CD4-positive, alpha-beta T cell treated with Interleukin-4 for 1 hour (primary cell): ENCODE measurements around the gene TSPAN18.

ENCODE experiments used
- DNase-seq, 2 donors: peaks; one replicate each; pipeline ENCODE4 v3.0.0-alpha.2; 2020 to 2022

The TSPAN18 gene

GRCh38 chr11:44829838-44830237 is 103.1 kb downstream of the TSPAN18 start:
- DNase-seq = no peak

- DNase-seq = no peak
Measured at GRCh38 chr11:44831605-44832394, 105.0 kb downstream of the TSPAN18 start.

- no peak for DNase-seq
Measured at GRCh38 chr11:44832452-44832851, 105.7 kb downstream of the TSPAN18 start.

GRCh38 chr11:44833221-44833876 is 106.6 kb downstream of the TSPAN18 start:
- DNase-seq = no peak

- no peak for DNase-seq
Measured at GRCh38 chr11:44833877-44834452, 107.2 kb downstream of the TSPAN18 start.

GRCh38 chr11:44834846-44835245 is 108.1 kb downstream of the TSPAN18 start:
- DNase-seq = no peak

GRCh38 chr11:44835296-44835695 is 108.5 kb downstream of the TSPAN18 start:
- no peak for DNase-seq

- no peak for DNase-seq
Measured at GRCh38 chr11:44835938-44836337, 109.2 kb downstream of the TSPAN18 start.

GRCh38 chr11:44837661-44838060 is 110.9 kb downstream of the TSPAN18 start:
- no peak for DNase-seq

GRCh38 chr11:44839458-44840084 is 112.8 kb downstream of the TSPAN18 start:
- DNase-seq = no peak

- no peak for DNase-seq
Measured at GRCh38 chr11:44840085-44840478, 113.3 kb downstream of the TSPAN18 start.

GRCh38 chr11:44840521-44841251 is 113.9 kb downstream of the TSPAN18 start:
- no peak for DNase-seq

- no peak for DNase-seq
Measured at GRCh38 chr11:44842220-44842619, 115.5 kb downstream of the TSPAN18 start.

- no peak for DNase-seq
Measured at GRCh38 chr11:44846852-44847251, 120.1 kb downstream of the TSPAN18 start.

GRCh38 chr11:44847316-44847715 is 120.6 kb downstream of the TSPAN18 start:
- DNase-seq = no peak

- DNase-seq = no peak
Measured at GRCh38 chr11:44848203-44848962, 121.6 kb downstream of the TSPAN18 start.

GRCh38 chr11:44848963-44849350 is 122.2 kb downstream of the TSPAN18 start:
- no peak for DNase-seq

GRCh38 chr11:44849424-44849823 is 122.7 kb downstream of the TSPAN18 start:
- DNase-seq = no peak

GRCh38 chr11:44849922-44850321 is 123.2 kb downstream of the TSPAN18 start:
- no peak for DNase-seq

- DNase-seq = no peak
Measured at GRCh38 chr11:44851496-44851895, 124.7 kb downstream of the TSPAN18 start.

- no peak for DNase-seq
Measured at GRCh38 chr11:44852159-44852747, 125.5 kb downstream of the TSPAN18 start.

- no peak for DNase-seq
Measured at GRCh38 chr11:44852952-44853351, 126.2 kb downstream of the TSPAN18 start.
